GM19351 (cell line): ENCODE results near the gene TMEM147.

Experiments used
- ATAC-seq: cut with Tn5 transposase; IDR thresholded peaks from one replicate; pipeline ENCODE4 v1.9.1; 2021; ENCODE audit warnings: mild to moderate bottlenecking, moderate library complexity; ENCODE audit not compliant: unreplicated experiment

The TMEM147 gene

DNA sequence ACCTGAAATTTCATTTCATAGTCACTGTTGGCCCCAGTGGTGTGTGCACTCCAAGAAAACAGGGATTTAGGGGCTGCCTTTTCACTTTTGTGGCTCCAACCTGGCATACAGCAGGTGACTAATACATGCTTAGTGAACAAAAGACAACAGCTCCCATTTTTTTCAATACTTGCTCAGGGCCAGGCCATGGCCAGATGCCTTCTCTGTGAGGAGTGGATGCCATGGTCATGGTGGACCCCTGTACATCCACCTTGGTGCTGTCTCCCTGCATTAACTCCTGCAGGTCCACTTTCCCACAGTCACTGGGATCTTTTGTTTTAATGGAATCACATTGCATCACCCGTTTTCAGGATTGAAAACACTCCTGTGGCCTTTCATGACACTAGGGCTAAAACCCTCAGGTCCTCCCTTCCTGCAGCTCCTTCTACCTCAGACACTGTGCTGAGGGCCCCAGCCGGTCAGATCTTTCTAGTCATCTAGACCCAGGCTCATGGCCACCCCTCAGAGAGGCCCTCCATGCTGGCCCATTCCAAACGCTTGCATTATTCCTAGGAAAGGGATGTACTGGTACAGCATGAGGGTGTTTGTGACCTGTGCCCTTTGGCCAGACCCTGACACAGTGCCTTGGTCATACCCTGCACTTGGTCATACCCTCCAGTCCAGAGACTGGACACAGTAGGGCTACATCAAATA lies 1.2 kb upstream of the TMEM147 start:
- no peak for ATAC-seq

DNA sequence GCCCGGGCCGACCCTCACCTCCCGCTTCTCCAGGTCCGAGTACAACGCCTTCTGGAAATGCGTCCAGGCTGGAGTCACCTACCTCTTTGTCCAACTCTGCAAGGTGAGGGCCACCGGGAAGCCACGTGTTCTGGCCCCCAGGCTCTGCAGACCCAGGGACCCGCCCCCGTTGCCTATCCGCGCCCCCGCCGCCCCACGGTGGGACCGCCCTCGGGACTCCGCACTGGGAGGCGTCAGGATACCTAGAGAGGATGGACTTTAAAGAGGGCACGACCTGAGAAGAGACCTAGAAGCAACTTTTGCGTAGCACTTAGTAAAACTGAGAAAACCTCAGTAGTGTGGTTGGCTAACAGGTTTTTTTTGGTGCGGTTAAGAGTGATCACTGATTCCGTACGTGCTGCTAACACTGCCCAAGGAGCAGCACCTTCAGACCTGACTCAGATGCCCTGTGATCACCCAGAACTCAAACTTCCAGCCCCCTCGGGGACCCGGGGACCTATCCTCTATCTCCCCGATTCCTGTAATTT lies 492 bp downstream of the TMEM147 start:
- ATAC-seq, result peak; percentile 54

DNA sequence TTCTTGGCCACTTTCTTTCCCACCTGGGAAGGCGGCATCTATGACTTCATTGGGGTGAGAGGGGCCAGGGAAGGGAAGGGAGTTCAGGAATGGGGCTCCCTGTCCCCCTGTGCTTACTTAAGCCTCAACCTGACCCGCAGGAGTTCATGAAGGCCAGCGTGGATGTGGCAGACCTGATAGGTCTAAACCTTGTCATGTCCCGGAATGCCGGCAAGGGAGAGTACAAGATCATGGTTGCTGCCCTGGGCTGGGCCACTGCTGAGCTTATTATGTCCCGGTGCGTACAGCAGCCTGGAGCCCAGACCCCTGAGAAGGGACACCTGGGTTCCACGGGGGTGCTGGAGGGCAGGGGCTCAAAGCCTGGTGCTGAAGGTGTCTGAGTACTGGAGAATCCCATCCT lies 1.1 kb downstream of the TMEM147 start:
- ATAC-seq, result no peak

DNA sequence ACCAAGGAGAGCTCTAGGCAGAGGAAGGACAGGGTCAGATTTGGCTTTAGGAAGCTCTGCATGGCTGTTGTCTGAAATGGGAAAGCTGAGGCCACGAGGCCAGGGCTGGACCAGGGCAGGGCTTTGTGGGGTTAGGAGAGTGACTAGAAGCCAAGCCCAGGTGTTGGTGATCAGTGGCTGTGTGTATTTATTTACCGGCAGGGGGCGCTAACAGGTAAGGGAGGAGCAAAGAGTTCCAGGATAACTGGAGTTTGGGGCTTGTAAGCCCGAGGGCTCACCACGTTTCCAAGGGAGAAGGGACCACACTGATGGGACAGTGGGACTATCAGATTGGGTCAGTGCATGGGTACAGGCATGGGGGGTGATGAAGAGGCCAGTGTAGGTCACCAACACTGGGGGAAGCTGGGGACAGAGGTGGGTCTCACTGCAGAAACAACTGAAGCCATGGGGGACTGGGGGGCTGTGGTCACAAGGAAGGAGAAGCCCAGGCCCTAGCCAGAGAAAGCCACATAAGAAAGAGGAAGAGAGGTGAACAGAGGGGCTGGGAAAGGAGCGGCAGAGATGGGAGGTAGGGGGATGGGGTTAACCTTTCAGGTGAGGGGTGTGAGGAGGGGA lies 3.9 kb downstream of the TMEM147 start:
- ATAC-seq, result no peak

DNA sequence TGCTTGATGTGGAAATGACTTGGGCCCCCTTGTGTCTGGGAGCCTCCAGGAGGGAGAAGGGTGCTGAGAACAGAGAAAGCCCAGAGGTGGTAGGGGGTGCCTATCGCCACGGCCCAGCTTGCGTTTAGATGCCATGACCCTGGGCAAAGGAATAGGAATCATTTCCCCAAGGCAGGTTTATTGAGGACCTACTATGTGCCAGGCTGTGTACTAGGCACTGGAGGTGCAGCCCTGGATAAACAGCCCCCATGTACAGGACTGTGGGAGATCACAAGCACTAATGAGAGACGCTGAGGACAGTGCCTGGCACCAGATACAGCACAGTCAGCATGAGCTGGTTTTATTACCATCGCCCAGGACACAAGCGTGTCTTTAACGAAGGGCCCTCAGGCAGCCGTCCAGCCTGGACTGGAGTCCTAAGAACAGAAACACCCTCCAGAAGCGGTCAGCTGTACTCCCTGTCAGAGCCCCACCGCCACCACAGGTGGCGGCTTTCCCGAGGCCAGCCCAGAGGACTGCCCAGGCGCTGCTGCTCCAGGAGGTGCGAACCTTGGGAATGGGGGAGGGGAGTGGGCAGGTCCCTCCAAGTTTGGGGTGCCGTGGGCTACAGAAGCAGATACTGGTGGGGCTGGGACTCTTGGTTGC lies 4.6 kb downstream of the TMEM147 start:
- ATAC-seq, result no peak

DNA sequence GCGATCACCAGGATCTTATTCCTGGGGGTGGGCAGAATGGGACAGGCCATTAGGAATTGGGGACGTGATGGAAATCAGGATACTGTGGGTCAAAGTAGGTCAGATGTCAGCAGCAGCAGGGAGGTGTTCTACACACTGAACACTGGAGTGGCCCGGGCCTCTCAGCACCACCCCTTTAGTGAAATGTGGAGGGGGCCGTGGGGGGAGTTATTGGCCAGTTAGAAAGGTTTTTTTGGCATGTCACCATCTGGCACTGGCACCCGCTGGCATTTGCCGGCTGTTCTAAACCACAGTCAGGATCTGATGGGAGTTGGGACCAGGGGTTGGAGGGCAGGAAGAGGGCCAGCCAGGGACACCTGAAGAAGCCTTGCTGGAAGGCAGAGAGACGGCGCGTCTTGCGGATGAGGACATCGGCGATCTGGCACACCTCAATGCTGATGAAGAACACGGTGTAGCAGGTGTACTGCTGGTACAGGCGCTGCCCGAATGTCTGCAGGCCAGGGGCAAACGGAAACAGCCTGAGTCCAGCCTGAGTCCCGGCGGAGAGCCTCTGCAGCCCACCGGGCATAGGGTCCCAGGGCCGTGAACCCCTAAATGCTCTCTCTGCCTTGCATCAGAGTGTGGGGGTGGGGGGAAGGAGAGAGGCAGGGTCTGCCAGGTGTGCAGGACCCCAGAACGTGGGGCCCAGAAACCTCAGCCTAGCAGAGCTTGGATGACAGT lies 5.8 kb downstream of the TMEM147 start:
- no peak for ATAC-seq

DNA sequence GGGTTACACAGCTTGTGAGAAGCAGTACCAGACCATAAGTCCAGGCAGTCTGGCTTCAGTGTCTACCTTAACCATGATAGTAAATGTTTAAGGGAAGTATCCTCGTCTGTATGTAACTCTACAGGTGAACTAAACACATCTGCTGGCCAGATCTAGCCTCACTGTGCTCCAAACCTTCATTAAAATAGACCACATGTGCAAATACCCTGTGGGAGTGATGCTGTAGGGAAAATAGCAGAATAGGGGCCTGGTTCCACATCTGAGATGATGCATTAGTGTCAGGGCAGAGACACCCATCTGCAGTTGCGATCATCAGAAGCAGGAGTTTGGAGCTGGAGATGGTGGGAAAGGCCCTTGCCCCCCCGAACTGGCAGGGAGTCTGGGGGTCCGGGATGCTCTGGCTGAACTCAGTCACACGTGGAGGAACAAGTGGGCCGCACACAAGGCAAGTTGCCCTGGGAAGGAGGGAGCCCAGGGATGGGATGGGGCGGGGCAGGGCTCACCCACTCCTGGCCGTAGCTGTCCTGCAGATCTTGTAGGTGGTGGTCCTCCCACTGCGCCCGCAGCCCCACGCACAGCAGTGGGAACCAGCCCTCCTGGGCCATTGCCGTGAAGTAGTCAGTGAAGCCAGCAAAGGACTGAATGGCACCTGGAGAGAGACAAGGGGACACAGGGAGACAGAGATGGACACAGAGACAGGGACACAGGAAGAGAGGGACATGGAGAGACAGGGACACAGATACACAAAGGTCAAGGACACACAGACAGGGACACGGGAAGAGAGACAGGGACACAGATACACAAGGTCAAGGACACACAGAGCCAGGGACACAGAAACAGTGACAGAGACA lies 7.3 kb downstream of the TMEM147 start:
- ATAC-seq, result no peak

DNA sequence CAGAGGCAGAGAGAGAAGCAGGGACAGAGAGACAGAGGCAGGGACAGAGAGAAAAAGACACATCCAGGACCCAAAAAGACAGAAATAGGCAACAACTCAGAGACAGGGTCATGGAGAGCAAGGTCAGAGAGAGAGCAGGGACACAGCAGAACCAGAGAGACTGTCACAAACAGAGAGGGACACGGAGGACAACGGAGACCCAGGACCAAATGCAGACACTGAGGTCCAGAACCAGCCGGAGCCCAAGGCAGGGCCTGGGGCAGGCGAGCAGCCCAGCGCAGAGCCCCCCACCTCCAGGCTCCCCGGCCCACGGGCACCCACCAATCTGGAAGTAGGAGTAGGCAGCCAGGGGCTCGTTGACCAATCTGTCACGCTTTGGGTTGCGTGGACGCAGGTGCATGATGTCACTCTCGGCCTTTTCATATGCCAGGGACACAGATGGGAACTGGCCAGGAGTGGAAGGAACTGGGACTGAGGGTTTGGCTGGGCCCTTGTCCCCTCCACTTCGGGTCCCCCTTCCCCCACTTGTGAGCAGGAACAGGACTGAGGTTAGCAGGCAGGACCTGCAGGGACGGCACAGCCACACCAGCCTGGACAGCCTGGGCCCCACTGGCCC lies 8.1 kb downstream of the TMEM147 start:
- no peak for ATAC-seq

DNA sequence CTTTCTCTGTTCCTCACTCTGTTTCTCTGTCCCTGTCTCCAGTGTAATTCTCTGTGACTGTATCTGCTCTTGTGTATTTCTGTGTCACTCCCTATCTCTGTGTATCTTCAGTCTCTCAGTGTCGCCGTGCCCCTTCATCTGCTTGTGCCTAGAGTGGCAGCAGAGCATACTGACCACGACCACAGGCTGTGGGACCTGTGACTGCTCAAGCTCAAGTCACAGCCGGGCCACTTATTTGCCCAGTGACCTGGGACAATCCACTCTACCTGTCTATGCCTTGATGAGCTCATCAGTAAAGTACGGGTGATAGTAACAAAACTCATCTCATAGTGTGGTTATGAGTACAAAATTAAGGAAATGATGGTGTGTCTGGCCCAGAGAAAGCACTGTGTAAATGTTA lies 8.7 kb downstream of the TMEM147 start:
- ATAC-seq, result no peak

DNA sequence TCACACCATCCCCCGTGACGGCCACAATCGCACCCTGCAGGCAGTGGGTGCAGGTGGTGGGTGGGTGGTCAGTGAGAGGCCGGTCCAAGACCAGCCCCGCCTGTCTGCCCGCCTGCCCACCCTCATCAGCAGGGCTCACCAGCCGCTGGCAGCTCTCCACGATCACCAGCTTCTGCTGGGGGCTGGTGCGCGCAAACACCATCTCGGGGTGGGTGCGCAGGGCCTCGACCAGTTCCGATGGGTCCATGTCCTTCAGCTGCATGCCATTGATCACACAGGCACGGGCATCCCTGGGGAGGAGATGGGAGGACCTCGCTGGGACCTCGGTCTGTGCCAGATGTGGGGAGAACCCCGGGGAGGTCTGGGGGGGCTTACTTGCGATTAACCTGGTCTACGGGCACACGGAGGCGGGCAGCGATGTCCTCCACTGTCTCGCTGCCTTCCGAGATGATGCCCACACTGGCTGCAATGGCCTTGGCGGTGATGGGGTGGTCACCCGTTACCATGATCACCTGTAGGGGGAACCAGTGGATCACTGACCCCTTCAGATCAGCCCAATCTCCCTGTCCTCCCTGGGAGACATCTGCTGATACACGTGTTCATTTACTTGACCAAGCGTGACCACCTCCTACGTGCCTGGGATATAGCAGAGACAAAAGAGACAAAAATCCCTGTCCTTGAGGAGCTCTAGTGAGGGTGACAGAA lies 10.0 kb downstream of the TMEM147 start:
- no peak for ATAC-seq

DNA sequence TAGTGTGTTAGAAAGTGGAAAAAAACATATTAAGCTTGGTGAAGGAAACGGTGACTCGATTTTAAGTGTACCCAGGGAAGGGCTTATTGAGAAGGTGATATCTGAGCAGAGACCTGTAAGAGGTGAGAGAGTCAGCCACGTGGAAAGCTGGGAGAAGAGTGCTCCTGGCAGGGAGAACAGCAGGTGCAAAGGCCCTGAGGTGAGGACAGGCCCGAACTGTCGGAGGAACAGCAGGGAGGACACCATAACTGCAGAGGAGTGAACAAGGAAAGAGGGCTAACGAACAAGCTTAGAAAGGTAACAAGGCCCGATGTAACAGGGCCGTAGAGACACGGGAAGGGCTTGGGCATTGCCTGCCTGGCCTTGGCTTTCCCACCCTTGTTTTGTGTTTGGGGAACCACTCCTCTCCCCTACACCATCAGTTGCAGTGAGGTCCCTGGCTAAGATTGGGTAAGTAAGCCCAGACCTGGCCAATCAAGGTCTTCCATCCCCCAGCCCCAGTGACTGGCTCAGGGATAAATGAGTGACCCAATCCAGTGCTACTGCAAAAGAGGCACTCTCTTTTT lies 10.7 kb downstream of the TMEM147 start:
- ATAC-seq, result no peak

DNA sequence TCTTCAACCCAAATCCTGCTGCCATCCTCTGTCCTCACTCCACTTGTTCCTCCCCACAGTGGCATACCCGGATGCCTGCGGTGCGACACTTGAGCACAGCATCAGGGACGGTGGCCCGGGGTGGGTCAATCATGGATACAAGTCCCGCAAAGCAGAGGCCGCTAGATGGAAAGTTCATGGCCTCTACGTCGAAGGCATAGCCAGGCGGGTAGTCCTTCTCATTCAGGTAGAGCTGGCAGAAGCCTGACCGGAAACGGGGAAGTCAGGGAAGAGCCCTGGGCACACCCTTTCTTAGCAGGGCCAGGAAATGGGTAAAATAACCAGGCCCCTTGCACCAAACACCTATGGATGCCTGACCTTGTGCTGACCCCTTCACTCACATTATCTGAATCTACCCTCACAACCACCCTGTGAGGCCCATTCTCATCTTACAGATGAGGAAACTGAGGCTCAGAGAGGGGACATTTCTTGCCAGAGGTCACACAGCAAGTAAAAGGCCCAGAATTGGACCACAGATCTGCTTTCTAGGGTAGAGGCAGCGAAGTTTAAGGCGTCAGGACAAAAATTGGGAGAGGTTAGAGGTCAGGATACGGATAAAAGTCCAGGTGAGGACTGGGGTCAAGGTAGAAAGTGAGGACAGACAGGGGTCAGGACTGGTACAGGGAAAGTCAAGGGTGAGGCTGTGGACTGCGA lies 11.6 kb downstream of the TMEM147 start:
- ATAC-seq, result no peak

DNA sequence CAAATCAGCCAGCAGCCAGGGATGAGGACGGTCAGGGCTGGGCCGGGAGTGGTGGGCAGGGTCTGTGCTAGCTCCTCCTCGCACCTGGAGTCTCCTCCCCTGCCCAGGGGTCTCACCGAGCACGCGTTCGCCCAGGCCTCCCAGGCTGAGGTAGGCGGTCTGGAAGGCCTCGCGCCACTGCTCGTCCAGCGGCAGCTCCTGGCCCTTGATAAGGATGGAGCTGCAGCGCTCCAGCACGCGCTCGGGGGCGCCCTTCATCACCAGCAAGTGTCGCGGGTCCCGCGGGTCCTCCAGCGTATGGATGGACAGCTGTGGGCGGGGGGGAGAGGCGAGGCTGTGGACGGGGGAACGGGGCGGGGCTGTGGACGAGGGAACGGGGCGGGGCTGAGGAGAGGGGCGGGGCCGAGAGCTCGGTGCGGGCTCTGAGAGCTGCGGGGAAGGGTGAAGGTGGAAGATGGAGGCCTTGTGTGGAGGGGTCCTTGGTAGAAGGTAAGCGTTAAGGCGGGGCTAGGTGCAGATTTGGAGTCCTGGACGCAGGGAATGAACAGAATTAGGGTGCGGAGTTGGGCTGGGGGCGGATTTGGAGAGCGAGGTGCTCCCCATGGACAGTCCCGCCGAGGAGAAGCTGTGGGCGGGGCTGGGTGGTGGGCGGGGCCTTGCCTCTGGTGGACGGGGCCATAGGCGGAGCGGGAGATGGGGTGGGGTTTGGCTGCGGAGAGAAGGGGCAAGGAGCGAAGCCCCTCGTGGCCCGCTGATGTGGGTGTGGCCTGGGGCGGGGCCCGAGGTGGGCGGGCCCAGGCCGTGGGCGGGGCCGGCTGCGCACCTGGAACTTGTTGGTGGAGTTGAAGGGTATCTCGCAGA lies 12.3 kb downstream of the TMEM147 start:
- ATAC-seq, result no peak

DNA sequence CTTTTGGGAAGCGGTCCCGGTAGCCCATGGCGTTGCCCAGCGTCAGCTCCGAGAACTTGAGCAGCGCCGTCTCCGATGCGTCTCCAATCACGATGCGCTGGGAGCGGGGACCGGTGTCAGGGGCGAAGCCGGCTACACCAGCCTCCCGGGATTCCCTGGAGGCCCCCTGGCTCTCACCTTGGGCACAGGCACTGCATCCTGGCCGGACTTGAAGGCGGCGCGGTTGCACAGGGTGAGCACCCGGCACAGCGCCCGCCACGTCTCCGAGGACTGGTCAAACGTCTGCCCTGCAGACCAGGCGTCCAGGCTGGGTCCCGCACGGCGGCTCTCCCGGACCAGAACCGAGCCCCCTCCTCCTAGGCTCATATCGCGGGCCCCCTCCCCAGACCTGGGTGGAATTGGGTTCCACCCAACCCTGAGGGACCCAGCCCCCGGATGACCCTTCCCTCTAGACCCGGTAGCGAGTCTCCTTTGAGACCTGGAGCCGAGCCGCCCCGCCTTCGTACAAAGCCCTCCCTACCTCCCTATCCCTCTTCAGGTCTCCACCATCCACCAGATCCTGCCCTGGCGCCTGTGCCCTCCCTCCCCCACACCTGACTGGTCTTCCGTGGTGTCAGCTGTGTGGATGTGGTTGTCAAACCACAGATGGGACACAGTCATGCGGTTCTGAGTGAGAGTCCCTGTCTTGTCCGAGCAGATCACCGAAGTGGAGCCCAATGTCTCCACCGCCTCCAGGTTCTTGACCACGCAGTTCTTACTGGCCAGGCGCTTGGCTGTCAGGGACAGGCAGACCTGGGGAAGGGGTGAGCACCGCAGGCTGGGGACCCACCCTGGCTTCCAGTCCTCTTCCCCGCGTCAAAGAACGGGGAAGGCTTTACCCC lies 13.2 kb downstream of the TMEM147 start:
- peak; percentile 23 for ATAC-seq

DNA sequence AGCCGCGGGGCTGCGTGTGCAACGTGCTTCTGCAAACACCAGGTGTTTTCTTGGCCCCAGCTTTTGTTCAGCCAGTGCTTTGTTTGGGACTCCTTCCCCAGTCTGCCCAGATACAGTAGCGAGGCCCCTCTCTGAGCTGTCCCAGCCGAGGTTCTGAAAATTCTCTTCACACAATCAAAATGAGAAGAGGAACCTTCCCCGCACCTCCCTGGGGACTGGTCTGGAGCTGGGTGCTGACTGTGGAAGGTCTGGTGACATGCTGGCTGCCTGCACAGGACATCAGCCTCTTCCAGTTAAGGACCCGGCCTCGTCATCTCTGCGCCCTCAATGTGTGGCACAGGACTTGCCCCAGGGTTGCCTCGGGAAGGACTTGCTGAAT lies 13.8 kb downstream of the TMEM147 start:
- peak; percentile 66 for ATAC-seq

DNA sequence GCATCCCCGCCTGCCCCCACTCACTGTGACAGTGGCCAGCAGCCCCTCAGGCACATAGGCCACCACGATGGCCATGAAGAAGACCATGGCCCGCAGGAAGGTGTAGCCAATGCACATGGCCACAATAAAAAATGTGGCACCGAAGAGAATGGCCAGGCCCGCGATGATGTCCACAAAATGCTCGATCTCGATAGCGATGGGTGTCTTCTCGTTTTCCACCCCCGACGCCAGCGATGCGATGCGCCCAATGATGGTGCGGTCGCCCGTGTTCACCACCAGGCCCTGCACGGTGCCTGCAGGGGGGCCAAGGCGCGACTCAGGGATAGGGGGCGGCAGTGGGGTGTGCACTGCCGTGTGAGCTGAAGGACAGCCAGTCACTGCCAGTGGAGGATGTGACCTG lies 14.4 kb downstream of the TMEM147 start:
- no peak for ATAC-seq

DNA sequence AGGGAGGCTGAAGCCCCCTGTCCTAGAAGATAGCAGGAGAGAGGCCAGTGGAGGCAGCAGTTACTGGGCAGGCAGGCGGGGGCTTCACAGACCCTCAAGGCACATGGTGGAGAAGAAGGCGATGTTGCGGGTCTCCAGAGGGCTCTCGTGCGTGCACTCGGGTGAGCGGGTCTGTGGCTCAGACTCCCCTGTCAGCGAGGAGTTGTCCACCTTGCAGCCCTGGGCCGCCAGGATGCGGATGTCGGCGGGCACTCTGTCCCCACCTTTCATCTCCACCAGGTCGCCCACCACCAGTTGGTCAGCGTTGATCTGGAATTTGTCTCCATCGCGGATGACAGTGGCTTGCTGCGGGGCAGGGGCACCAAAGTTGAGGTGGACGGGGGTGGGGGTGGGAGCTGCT lies 14.8 kb downstream of the TMEM147 start:
- no peak for ATAC-seq
